AG04449 (cell line): ENCODE measurements around the gene NCOA3.

Experiments used
- CTCF ChIA-PET: fragments of 350-600 bp; formaldehyde crosslinking; extraction: SDS; loops from one replicate; lab custom pipeline; 2021; ENCODE audit warnings: antibody characterized with exemption; lab: Yijun Ruan, JAX
- POLR2A ChIA-PET: fragments of 400-600, 350-600 bp; formaldehyde crosslinking; extraction: SDS; loops from one replicate; lab custom pipeline; 2020; ENCODE audit warnings: antibody characterized with exemption, inconsistent platforms; lab: Yijun Ruan, JAX
- DNase-seq: peaks from one replicate; pipeline ENCODE4 v3.0.0-alpha.2; 2010; ENCODE audit warnings: low read depth, low spot score
- H3K4me3 ChIP-seq: 2 replicates; pipeline ENCODE4 v1.5.1; 2011; ENCODE audit warnings: low read depth, mild to moderate bottlenecking, control low read depth, low read length
- TF ChIP-seq, protein P1 (sequence below): IDR thresholded peaks from one replicate; pipeline ENCODE4 v1.5.1; 2011; ENCODE audit warnings: mild to moderate bottlenecking, moderate library complexity, low read length, control low read depth, inconsistent platforms; ENCODE audit not compliant: insufficient read depth; ENCODE audit errors: missing control alignments

Gene NCOA3

DNA sequence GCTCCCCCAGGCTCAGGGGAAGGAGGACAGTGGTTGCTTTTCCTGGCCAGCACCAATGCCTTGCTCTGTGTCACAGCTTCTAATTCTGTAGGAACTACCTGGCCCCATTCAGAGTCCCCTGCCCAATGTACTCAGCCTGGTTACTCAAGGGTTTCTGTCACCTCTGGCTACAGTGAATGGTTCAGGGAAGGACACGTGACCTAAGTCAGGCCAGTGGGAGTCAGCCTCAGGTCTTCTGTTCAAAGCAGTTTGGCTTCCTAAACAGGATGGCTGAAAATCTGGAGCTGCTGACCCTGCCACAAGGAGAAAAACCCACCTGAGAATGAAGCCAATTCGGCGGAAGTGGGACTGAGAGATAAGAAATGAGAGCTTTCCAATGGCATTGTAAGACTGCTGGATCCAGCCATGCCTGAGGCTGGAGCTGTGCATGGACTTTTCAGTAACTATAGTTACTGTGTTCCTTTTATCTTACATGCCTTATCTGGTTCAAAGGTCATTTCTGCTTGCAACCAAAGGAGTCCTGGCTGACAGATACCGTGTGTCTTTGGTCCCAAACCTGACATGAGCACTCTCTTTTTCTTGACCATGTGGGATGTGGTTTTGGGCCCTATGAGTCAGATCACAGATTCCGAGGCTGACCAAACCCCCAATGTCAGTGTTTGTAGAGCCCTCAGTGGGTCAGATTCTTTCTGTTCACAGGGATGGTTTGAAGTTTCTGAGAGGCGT is 179.3 kb downstream of the NCOA3 start:
- ChIA-PET POLR2A (no interaction called here), CTCF (interaction anchor here (1.1 to 10.5 kb wide), 5 partner anchors 9 to 940 kb away, joined by 3 to 235 read pairs (median 50); no protein-coding TSS in a partner anchor)
- DNase-seq, result no peak
- TF ChIP-seq, protein P1, sequence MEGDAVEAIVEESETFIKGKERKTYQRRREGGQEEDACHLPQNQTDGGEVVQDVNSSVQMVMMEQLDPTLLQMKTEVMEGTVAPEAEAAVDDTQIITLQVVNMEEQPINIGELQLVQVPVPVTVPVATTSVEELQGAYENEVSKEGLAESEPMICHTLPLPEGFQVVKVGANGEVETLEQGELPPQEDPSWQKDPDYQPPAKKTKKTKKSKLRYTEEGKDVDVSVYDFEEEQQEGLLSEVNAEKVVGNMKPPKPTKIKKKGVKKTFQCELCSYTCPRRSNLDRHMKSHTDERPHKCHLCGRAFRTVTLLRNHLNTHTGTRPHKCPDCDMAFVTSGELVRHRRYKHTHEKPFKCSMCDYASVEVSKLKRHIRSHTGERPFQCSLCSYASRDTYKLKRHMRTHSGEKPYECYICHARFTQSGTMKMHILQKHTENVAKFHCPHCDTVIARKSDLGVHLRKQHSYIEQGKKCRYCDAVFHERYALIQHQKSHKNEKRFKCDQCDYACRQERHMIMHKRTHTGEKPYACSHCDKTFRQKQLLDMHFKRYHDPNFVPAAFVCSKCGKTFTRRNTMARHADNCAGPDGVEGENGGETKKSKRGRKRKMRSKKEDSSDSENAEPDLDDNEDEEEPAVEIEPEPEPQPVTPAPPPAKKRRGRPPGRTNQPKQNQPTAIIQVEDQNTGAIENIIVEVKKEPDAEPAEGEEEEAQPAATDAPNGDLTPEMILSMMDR, result no peak
- no peak overlapping the region for H3K4me3 ChIP-seq

DNA sequence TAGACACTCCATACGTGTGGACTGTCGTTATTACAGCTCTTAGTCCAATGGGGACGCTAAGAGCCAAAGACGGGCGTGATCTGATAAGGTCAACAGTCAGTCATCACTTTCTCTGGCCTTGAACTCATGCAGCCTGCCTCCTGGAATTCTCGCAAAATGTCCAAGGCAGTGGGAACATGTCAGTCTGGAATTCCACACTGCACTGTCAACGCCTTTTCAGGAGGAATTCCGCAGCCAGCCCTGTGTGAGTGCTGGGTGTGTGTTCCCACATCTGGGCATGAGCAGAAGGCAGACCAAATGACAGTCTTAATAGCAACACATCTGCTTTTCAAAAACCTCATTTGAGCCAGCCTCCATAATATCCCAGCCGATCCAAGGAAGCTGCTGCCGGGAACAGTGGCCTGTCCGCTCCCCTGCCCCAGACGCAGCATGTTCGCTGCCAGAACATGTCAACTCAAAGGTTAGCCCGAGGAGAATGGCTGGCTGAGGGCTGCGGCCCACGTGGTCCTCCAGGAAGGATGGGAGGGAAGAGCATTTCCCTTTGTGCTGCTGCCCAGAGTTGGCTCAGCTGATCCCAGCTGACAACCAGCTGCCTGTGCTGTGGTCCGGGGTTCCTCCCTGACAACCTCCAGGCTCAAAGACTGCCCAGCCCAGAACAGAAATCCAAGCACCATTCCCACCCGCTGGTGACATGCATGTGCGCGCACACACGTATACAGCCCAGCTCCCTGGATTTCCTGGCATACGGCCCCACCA is 180.5 kb downstream of the NCOA3 start:
- H3K4me3 ChIP-seq, result no peak overlapping the region
- CTCF ChIA-PET, result interaction anchor here (0.8 to 10.5 kb wide), 5 partner anchors 17 to 939 kb away, joined by 3 to 235 read pairs (median 4); no protein-coding TSS in a partner anchor
- DNase-seq, result no peak
- TF ChIP-seq, protein P1, result no peak
- POLR2A ChIA-PET, result no interaction called here

DNA sequence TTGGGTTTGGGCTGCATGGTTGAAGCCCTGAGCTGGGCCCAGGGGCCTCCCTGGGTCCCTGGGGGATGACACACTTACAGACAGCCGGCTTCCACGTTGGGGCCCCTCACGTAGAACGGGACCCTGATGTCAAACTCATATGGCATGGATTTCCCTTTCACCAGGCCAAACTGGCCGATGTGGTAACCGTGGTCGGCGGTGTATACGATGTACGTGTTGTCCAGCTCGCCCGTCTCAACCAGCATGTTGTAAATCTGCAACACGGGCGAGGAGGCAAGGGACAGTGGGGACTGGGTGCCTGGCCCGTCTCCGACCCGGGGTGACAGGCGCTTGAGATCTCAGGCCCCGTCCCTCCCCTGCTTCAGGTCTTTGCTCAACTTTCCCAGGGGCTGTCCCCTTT is 181.2 kb downstream of the NCOA3 start:
- DNase-seq, result no peak
- ChIA-PET CTCF (interaction anchor here (0.8 to 10.5 kb wide), 4 partner anchors 43 to 938 kb away, joined by 3 to 235 read pairs (median 4); no protein-coding TSS in a partner anchor), POLR2A (no interaction called here)
- no peak overlapping the region for H3K4me3 ChIP-seq
- TF ChIP-seq, protein P1, result no peak

DNA sequence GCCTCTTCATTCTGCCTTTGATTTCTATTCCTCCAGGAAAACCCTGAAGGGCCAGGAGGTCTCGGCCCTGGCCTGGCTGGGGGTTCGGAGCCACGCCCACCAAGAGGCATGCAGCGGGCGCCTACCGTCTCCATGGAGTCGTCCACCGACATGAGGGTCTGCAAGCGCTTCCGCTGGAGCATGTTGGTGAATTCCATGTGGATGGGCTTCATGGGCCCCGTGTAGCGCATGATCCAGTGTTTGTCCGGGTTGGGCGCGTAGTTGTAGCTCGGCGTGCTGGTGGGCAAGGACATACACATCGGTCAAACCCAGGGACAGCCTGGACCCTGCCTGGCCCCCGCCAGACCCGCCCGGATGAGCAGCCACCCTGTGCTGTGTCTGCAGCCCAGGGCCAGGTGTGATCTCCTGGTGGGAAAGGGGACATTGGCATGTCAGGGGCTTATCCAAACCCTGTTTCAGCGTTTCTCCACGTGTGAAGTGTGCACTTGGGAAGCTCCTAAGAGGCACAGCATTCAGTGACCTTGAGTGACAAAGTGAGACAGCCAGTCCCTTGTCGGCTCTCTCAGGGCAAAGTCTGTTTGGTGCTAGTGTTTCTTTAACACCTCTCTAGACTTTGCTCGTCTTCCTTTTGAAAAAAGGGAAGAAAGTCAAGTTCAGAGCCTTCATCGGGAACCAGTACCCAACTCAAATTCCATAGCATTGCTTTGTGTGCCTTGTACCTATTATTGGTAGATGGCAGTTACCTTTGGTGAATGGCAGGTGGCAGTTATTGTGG is 182.8 kb downstream of the NCOA3 start:
- ChIA-PET POLR2A (no interaction called here), CTCF (interaction anchor here (0.6 to 4.0 kb wide), 2 partner anchors 37 to 936 kb away, joined by 3 to 19 read pairs; no protein-coding TSS in a partner anchor)
- TF ChIP-seq, protein P1, result no peak
- no peak for DNase-seq
- no peak overlapping the region for H3K4me3 ChIP-seq

DNA sequence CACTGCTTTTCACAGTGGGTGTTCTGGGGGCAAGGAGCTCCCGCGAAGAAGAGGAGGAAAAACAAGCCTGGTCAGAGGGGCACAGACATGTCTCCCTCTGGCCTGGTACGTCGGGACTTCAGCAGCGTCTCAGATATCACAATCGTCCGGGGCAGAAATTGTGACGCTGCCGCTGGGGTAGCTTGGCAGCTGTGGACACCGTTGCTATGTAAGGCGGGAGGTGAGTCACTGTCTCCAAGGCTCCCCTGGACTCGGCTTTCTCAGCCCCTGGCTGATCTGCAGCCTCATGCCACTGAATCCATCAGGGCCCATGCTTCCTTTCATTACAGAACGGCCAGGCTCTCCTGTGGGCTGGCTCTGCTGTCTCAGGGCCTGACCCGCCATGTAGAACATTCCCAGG is 184.9 kb downstream of the NCOA3 start:
- no peak for DNase-seq
- no peak overlapping the region for H3K4me3 ChIP-seq
- CTCF ChIA-PET, result interaction anchor here (1.6 to 4.0 kb wide), 2 partner anchors 609 to 934 kb away, joined by 3 to 19 read pairs; no protein-coding TSS in a partner anchor
- TF ChIP-seq, protein P1, result no peak
- POLR2A ChIA-PET, result no interaction called here
